GM10266 (cell line): Measurements from ENCODE around the gene KCNB1.

Experiments
- DNase-seq: peaks from one replicate; pipeline ENCODE4 v3.0.0; 2012; ENCODE audit errors: extremely low spot score
- TF ChIP-seq, protein P1 (sequence below): IDR thresholded peaks from 2 replicates; pipeline ENCODE4 v1.5.1; 2012; ENCODE audit warnings: mild to moderate bottlenecking, low read depth; ENCODE audit not compliant: control insufficient read depth, insufficient read depth; ENCODE audit errors: missing control alignments

Gene KCNB1

DNA sequence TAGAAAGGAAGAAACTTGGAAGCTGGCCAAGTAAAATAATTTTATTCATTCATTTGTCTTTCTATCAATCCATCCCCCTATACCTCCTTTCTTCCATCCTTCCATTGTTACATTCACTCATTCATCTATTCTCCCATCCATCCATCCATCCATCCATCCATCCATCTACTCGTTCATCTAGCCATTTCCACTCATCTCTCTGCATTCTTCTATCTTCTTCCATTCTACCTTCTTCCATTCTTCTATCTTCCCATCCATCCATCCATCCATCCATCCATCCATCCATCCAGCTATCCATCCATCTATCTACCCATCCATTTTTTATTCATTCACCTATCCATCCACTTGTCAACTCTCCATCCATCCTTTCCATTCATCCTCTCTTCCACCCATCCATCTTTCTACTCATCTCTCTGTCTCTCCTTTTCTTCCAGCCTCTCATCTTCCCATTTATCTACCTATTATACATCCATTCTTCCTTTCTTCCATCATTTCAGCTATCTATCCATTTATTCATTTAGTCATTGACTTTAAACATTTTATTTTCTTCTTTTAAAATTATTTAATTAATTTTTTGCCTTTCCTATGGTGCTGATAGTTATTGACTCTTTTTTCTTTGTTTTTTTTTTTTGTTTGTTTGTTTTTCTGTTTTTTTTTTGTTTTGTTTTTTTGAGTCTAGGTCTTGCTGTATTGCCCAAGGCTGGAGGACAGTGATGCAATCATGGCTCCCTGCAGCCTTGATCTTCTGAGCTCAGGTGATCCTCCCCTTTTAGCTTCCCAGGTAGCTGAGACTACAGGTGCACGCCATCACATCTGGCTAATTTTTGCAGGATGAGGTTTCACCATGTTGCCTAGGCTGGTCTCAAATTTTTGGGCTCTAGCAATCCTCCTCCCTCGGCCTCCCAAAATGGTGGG is 151.5 kb downstream of the KCNB1 start:
- no peak for DNase-seq
- TF ChIP-seq, protein P1, sequence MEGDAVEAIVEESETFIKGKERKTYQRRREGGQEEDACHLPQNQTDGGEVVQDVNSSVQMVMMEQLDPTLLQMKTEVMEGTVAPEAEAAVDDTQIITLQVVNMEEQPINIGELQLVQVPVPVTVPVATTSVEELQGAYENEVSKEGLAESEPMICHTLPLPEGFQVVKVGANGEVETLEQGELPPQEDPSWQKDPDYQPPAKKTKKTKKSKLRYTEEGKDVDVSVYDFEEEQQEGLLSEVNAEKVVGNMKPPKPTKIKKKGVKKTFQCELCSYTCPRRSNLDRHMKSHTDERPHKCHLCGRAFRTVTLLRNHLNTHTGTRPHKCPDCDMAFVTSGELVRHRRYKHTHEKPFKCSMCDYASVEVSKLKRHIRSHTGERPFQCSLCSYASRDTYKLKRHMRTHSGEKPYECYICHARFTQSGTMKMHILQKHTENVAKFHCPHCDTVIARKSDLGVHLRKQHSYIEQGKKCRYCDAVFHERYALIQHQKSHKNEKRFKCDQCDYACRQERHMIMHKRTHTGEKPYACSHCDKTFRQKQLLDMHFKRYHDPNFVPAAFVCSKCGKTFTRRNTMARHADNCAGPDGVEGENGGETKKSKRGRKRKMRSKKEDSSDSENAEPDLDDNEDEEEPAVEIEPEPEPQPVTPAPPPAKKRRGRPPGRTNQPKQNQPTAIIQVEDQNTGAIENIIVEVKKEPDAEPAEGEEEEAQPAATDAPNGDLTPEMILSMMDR, result no peak

DNA sequence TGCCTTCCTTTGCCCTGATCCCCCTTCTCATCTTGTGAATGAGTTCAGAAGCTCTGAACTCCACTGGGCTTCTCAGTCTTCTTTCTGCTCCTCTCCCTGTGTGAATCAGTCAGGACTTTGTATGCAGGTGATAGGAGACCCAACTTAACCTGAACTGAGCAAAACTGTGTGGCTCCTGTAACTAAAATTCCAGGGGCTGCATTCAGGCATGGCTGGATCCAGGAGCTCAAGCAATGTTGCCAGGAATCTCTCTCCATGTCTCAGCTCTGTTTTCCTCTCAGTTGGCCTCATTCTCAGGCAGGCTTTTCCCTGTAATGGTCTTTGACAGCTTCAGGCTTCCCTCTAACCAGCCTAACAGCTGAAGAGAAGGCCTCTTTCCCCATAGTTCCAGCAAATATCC is 153.7 kb downstream of the KCNB1 start:
- no peak for DNase-seq
- TF ChIP-seq, protein P1, result no peak

DNA sequence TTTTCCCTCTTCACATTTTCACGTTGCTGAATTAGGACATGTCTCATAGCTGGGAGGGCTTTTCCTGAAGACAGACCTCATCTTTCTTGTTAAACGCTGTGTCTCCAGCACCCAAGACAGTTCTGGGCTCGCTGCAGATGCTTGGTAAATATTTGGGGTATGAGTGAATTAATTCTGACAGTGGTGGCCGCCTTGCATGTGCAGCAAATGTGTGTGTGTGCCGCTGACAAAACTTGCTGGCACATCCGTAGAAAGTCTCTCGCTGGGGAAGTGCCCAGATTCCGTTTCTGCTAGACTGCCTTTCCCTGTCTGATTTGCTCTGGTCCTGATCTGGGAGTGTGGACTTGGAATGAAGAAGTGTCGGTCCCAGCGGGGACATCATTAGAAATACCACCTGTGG is 156.4 kb downstream of the KCNB1 start:
- TF ChIP-seq, protein P1, result no peak
- no peak for DNase-seq

DNA sequence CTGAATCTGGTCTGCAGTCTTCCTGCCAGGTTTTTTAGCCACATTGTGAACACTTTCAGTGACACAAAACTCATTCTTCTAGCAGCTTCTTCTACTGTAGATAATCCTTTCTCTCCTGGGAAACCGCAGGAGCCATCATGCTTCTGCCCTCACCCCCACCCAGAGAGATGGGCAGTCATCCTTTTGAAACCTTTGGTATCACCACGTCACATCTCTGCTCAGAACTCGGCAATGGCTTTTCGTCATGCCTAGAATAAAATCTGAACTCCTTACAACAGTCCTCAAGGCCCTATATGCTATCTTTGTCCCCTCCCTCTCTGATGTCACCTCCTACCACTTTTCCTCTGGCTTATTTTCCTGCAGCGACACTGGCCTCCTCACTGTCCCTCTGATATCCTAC is 158.2 kb downstream of the KCNB1 start:
- DNase-seq, result no peak
- TF ChIP-seq, protein P1, result no peak

- peak; percentile 55 for DNase-seq
Measured at GRCh38 chr20:49323622-49324238, 158.7 kb downstream of the KCNB1 start.

DNA sequence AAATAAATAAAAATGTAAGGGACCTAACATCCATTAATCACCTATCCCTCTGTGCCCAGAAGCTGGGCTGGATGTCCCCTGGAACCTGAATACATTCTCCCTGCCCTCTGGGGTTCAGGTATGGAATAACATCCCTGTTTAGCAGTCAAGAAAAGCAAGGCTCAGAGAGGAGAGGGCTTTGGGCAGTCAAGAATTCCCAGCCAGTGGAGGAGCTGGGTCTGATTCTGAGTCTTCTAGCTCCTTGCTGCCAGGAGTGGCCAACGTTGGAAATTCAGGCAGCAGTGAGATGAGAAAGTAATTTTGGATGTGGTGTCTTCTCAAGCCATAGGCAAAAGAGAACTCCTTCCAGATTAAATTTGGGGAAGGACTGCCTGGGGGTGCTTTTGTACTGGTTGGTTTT is 162.0 kb downstream of the KCNB1 start:
- TF ChIP-seq, protein P1, result no peak
- no peak for DNase-seq

More at GRCh38 chr20:49323622-49324238, 158.7 kb downstream of the KCNB1 start:
- TF ChIP-seq, protein P1, result peak; percentile 47
